Fibroblast of pulmonary artery (primary cell): ENCODE data around the gene SMIM1.
"Not testable (repeated sequence)": the region's sequence is repeated elsewhere in the genome, so short reads cannot be mapped to it uniquely, and the experiment has no call there.

Experiments used
- DNase-seq: peaks from one replicate; pipeline ENCODE4 v3.0.0-alpha.2; 2010; ENCODE audit warnings: low read depth
- H3K4me3 ChIP-seq: replicated peaks from 2 replicates; pipeline ENCODE4 v1.5.1; 2011; ENCODE audit warnings: low read depth, mild to moderate bottlenecking, control low read depth, low read length, moderate library complexity
- CTCF ChIP-seq: IDR thresholded peaks from 2 replicates; pipeline ENCODE4 v1.5.1; 2011; ENCODE audit warnings: mild to moderate bottlenecking, control low read depth, low read length, inconsistent platforms; ENCODE audit errors: missing control alignments

The SMIM1 gene

DNA sequence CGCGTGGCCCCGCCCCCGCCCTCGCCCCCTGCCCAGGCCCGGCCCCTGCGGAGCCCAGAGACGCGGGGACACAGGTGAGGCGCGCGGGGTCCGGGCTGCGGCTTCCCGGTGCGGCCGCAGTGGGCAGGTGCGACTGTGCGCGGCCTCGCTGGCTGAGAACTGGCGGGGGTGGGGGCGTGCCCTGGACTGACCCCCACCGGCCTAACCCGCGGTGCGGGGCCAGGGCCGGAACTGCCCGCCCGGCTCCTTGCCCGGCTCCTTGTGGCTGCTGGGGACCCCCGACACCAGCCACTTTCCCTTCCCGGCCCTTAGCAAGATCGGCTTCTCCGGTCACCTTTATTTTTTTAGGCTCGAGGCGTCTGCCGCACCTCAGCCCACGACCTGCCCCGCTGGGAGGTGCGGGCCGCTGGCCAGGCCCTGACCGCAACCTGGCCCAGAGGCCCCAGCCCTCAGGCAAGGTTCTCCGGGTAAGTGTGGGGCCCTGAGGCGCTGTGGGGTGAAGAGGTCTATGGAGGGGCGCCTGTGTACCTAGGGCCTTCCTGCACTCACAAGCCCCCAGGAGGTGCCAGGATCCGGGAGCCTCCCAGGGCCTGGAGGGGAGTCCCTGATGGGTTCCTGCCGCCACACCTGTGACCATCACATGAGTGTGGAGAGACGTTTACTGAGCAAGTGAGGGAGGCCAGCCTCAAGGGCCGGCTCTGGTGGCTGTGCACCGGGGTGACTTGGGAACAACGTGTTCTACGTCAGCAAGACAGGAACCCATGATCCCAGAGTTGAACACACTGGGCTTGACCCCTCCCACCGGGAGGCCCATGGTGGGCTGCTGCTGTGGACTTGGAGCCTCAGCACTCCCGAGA, at the start of gene SMIM1:
Gene SMIM1, plus strand, starts transcription at position 35 of the 857 bp plus-strand sequence. CDS start 2,625 bp downstream, outside the sequence.
- peak within 1 kb of the TSS; percentile 61 for H3K4me3 ChIP-seq
- no peak for DNase-seq
- no peak for TF ChIP-seq CTCF

DNA sequence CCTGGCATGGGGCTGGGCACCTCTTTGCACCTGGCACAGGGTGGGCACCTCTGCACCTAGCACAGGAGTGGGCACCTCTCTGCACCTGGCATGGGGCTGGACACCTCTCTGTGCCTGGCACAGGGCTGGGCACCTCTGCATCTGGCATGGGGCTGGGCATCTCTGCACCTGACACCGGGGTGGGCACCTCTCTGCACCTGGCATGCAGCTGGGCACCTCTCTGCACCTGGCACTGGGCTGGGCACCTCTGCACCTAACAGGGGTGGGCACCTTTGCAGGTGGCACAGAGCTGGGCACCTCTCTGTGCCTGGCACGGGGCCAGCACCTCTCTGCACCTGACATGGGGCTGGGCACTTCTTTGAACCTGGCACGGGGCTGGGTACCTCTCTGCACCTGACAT, 49.7 kb upstream of the SMIM1 start:
- TF ChIP-seq CTCF = no peak
- no peak overlapping the region for H3K4me3 ChIP-seq
- no peak for DNase-seq

DNA sequence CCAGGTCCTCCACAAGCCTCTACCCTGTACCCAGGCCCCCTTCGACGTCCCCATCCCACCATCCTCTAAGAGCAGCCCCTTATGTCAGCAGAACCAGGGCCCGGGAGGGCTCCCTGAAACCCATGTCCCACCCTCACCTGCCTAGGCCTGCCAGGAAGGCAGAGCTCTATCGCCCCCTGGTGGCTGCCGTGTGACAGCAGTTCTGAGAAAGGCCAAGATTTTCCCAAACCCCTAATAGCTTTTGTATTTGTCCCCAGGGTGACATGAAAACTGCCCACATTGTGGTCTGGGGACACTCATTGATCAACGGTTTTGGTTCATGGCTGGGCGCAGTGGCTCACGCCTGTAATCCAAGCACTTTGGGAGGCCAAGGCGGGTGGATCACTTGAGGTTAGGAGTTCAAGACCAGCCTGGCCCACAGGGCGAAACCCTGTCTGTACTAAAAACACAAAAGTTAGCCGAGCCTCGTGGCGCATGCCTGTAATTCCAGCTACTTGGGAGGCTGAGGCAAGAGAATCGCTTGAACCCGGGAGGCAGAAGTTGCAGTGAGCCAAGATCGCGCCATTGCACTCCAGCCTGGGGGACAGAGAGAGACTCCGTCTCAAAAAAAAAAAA, 48.0 kb upstream of the SMIM1 start:
- TF ChIP-seq CTCF = peak; percentile 95
- DNase-seq = peak; percentile 61
- H3K4me3 ChIP-seq = not testable (repeated sequence)

DNA sequence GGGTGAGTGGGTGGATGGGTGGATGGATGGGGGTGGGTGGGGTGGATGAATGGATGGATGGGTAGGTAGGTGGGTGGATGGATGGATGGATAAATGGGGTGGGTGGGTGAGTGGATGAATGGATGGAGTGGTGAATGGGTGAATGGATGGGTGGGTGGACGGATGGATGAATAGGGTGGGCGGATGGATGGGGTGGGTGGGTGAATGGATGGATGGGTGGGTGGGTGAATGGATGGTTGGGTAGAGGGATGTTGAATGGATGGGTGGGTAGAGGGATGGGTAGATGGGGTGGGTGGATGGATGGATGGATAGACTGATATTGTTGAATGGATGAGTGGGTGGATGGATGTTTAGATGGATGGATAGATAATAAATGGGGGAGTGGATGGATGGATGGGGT, 47.2 kb upstream of the SMIM1 start:
- no peak overlapping the region for H3K4me3 ChIP-seq
- no peak for TF ChIP-seq CTCF
- DNase-seq = no peak

DNA sequence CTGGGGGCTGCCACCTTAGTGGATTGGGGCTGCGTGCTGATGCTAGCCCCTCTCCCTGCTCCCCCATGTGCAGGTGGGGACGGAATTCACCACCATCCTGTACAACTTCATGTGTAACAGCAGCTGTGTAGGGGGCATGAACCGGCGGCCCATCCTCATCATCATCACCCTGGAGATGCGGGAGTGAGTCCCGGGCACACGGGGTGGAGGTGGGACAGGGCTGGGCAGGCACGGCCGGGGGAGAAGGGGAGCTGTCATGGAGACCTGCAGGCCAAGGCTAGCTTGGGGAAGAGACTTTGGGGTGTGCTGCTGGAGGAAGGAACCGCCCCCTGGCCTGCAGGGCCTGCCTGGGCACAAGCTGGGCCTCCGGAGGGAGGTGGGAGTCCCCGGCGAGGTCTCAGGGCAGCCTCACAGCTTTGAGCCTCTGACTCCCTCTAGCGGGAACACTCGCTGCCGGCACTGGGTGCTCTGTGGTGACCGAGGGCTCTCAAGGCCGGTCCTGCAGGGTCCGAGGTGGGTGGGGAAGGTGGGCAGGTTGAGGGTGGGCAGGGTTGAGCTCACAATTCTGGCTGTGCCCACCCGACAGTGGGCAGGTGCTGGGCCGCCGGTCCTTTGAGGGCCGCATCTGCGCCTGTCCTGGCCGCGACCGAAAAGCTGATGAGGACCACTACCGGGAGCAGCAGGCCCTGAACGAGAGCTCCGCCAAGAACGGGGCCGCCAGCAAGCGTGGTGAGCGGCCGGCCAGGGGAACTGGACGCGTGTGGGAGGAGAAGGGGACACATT, 45.3 kb upstream of the SMIM1 start:
- peak; percentile 54 for TF ChIP-seq CTCF
- no peak overlapping the region for H3K4me3 ChIP-seq
- peak; percentile 30 for DNase-seq

- no peak overlapping the region for H3K4me3 ChIP-seq
- TF ChIP-seq CTCF = no peak
Measured at GRCh38 chr1:3727825-3728776, 44.4 kb upstream of the SMIM1 start.

More at GRCh38 chr1:3727825-3728776, 44.4 kb upstream of the SMIM1 start:
- no peak for DNase-seq
